Frontal cortex (tissue), 4 donors: Measurements from ENCODE around the gene LMNTD1. TPM values are rescaled to one million over a fixed set of nuclear protein-coding genes. Genes with fewer than 3 reads are reported as not detected.
A peak's percentile ranks its signal among the peaks of the same experiment; 100 is the strongest.

Experiments used
- DNase-seq, 2 donors: peaks; one replicate each; pipeline ENCODE4 v3.0.0; 2012; ENCODE audit warnings: low spot score in 2 of 2
- FAIRE-seq: peaks from 2 replicates; lab custom pipeline; 2012; peaks lifted over from hg19 to GRCh38; lab: Jason Lieb, UNC
- total RNA-seq: library from RNA; depleted of rRNA; stranded (reverse); fragments of >200 nt; gene quantifications from one replicate; pipeline ENCODE4 v1.2.3, GENCODE V29; 2014
- donor health status: control.
- donor health status: control.
- donor health status: control.

LMNTD1 gene
- total RNA-seq, 1 donor from 2014 or later: 1.2 TPM

DNA sequence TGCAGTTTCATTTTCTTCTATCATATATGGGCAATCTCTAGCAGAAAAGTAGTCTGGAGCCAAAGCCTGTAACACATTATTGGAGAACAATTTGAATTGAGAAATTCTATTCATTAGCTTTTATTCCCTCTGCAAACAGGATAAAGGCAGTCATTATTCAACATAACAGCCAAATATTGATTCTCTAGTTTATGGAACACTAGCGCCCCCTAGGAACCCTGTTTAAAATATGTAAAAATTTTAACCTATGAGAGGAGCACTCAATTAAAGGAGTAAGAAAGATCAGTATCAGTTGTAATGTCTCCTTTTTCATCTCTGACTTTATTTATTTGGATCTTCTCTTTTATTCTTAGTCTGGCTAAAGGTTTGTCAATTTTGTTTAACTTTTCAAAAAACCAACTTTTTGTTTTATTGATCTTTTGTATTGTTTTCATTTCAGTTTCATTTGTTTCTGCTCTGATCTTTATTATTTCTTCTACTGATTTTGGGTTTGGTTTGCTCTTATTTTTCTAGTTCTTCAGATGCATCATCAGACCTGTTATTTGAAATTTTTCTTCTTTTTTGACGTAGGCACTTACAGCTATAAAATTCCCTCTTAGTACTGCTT lies 4.8 kb upstream of the LMNTD1 start:
- no peak for DNase-seq
- FAIRE-seq: peak; percentile 65

DNA sequence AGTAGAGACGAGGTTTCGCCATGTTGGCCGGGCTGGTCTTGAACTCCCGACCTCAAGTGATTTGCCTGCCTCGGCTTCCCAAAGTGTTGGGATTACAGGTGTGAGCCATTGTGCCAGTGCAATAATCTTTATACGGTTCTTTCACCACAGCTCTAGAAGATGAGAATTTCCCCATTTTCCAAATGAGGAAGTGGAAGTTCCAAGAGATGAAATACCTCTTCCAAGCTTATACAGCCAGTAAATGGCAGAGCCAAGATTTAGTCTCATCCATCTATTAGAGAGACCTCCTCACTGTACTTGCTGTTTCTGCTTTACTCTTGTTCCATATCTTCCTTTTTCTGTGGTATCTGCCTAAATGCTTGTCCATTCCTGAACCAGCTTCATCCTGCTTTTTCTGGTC lies 3.1 kb upstream of the LMNTD1 start:
- FAIRE-seq: no peak
- no peak for DNase-seq

DNA sequence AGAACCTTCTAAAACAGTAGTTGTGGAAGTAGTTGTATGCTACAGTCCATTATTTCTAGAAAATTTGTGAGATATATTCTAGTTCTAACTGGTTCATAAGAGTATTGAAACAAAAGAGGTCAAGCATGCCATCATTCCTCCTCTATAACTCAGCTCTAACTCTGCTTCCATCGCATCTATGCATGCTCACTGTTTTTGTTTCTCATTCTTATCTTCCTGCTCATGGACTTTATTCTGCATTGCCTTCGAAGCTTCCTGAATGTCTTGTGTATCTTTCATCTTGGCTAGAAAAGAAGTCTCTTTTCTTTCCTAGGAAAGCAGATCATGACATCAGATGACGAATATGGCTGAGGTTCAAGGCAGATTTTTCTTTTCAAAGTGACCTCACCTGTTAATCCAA lies 402 bp downstream of the LMNTD1 start:
- no peak for FAIRE-seq
- DNase-seq: no peak

DNA sequence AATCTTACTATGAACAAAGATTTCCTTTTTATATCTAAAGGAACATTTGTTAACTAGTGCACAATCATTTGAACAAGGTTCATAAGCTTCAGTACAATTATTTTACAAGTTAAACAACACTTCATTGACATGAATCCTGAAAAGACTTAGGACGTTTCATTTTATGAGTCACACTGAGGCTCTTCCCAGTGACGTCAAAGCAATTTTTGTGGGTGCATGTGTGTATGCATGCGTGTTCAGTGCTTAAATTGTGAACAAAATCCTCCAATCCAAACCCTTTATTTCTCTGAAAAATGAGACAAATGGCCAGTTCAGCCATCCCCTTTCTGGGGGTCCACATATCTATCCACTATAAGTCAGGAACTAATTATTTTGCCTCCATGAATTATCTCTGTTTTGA lies 2.9 kb downstream of the LMNTD1 start:
- FAIRE-seq (no peak), DNase-seq (no peak)

DNA sequence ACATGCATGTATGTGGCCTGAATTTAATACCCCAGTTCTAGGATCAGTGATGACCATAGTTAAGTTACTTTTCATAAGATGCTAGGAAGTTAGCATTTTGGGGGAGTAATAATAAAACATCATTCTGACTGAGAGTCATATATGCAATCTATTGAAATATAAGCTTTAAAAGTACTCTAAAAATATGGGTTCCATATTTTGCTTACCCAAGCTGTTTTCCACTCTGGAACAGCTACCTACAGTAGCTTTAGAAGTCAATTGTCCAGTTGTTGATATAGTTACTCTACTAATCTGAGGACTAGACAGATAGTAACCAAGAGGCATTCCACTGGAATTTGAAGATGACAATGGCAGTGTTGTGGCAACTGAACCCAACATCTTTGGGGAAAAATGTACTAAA lies 4.0 kb downstream of the LMNTD1 start:
- DNase-seq (no peak), FAIRE-seq (no peak)

DNA sequence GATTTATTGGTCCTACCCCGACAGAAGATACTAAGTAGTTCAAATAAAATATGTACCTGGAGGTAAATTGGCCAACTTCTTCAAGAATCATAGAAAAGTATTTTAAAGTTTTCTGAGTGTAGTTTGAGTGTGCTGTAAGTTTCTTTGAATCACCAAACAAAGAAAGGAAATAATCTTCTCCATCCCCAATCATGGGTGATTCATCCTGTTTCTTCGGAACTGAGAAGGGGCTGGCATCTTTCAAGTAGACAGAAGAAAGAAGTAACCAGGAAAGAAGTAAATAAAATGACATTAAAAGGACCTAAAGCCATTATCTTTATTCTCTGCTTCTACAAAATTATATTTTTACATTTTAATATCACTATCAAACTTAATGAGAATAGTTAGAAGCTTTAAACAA lies 6.8 kb downstream of the LMNTD1 start:
- no peak for FAIRE-seq
- DNase-seq: no peak

DNA sequence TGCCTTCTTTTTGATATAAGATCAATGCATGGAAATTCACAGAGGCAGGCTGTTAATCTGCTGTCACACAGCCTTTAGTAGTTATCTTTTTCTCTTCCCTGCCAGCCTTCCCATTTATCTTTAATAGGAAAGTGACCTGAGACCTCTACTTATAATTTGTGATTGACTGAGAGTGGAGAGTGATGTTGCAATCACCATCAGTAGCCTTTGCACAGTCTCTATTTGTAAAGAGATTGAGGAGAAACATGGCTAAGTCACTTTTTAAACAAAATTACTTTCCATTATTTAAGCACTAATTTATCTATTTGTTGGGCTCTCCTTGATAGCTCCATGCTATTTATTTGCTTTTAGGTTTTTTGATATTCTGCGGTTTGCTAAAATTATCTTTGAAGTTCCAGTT lies 19.9 kb downstream of the LMNTD1 start:
- FAIRE-seq (no peak), DNase-seq (no peak)

DNA sequence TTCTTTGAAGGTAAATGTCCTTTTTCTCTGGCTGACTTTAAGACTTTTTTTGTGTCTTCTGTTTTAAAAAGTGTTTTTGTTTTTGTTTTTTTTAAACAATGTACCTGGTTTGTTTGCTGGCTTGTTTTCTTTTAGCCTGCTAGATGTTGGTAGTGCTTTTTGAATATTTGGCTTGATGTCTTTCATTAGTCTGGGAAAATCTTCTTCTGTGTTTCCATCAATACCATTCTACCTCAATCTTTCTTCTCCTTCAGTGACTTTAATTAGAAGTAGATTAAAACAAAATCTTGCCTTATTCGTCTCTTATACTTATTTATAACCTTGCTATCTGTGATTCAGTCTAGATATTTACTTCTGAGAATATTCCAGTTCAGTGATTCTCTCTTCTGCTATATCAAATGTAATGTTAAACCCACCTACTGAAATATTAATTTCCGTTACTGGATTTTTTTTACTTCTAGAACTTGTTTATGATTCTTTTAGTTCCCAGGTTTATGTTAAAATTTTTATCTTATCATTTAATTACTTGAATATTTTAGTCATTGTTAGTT lies 21.5 kb downstream of the LMNTD1 start:
- no peak for DNase-seq
- FAIRE-seq: no peak

DNA sequence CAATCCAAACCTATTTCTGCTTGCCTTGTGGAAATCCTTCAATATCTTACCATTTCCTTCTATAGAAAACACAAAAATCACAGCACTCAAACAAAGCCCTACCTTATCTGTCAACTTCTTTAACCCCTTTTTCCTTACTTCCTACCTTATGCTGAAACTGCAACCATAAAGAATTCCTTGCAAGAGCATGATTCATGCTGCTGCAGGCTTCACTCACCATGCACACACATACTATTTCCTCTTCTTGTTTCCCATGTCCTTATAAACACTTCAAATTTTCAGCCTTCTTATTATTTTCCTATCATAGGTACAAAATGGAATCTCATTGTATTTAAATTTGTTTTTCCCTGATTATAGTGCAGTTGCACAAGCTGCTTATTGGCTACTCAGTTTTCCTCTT lies 23.3 kb downstream of the LMNTD1 start:
- DNase-seq (no peak), FAIRE-seq (no peak)

DNA sequence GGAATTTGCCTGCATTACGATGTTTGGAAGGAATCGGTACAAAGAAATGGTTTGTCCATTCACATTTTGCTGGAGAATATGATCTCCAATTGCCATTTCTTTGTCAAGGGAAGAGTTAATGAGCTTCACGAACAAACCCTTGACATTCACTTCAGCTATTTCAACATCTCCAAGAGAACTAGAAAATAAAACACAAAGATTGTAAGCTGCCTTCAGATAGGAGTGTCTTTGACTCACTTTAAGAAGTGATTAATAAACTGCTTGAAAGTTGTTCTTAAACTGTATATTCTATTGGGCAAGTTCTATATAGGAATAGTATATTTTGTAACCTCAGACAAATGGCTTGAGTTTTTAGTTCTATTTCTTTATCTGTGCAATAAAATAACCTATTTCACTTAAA lies 26.3 kb downstream of the LMNTD1 start:
- FAIRE-seq (no peak), DNase-seq (no peak)

DNA sequence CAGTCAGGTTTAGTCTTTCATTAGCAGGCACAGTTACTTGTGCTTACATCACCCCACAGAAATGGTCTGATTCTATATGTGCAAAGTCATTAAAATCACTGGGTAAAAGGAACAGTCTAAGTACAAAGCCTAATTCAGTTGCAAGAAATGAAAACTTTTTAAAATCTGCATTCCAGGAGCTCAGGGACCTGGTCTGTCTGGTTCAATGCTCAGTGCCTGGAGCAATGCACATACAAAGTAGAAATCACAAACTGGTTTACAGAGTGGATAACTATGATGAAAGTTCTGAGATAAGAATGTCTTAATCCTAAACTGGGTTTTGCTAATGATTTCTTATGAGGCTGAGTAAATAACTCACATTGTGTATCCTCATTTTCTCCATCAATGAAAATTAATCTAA lies 28.7 kb downstream of the LMNTD1 start:
- FAIRE-seq: no peak
- DNase-seq: no peak

DNA sequence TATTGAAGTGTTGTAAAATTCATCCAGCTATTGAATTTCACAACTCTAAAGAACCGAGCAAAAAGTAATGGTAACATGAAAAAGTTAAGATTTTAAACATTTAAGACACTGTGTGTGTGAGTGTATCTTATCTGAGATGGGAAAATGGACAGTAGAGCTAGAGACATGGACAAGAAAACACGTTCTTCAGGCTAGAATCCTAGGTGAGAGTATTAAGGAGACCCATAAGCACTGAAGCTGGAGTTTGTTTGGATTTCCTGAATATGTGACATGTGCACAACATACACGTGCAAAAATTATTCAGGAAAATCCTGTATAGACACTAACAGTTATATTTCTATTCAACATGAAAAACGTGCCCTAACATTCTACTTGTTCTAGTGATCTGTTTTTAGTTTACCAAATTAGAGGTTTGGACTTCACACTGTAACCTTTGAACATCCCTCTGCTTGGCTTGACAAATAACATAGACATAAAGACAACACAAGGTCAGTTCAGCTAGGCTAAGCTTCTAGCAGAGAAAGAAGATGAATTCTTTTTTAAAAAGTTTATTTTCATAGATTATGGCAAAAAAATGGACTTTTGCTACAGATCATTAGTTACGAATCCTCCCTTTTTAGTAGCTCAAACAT lies 31.3 kb downstream of the LMNTD1 start:
- no peak for DNase-seq
- no peak for FAIRE-seq

DNA sequence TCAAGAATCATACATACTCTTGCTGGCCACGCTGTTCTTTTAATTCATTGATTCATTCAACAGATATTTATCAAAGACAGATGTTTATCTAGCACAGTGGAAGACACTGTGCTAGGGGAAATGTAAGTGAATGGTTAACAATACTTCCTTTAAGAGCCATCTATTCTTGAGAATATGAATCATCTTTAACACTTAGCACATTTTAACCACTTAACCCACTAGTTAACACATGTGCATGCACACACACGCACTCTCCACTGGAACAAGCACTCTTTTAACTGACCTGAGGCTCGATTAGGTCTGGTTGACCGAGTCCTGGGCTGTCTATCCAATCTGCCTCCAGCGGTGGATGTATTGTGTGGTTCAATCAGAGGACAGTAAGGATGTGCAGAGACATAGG lies 34.6 kb downstream of the LMNTD1 start:
- no peak for DNase-seq
- FAIRE-seq: no peak

DNA sequence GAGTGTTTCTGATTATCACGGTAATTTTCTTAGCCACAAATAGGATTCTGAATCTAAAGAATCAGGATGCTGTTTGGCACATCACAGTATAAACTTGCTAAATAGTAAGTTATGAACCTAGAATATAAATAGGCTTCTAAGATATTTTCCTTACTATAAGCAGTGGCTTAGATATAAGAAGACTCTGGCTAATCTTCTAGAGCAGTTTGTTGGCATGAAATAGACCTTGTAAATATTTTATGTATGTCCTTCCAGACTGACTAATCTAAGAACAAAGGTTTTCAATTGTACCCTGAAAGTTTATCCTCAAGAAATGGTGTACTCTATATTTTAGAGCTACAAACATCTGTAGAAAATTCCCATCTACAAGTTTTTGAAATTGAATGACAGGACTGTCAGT lies 48.3 kb downstream of the LMNTD1 start:
- DNase-seq (no peak), FAIRE-seq (no peak)

DNA sequence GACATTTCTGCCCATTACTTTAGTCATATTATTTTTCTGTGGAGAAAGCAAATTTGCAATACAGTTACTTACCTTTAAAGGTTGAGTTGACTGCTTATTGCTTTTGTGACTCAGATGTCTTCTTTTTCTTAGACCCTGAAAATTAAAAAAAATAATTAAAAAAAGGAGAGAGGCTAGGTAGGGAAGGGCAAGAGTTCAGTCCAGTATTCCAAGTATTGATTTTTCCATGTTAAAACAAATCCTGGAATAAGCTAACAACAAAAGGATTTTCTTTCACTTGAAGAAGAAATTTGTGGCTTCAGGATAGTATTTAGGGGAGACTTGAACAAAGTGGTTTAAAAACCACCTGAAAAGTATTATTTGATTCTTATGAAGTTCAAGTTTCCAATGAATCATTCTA lies 49.4 kb downstream of the LMNTD1 start:
- DNase-seq (no peak), FAIRE-seq (no peak)

DNA sequence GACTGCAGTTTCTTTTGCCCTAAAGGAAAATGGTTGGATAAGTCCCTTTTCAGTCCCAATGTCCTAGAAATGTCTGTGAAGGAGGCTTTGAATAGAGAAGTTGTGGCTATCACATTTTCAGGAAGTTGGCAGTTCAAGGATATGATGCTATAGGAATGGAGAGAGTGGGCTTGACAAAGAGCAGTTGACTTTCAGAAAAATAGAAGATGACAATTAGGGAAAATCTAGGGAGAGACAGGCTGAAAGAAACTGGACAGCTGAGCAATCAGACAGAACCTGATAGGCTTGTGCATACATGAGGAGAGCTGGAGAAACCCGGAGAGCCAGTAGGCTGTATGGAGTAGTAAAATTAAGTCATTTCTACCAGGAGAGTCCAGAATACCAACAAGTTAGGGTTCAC lies 50.5 kb downstream of the LMNTD1 start:
- DNase-seq (no peak), FAIRE-seq (no peak)

DNA sequence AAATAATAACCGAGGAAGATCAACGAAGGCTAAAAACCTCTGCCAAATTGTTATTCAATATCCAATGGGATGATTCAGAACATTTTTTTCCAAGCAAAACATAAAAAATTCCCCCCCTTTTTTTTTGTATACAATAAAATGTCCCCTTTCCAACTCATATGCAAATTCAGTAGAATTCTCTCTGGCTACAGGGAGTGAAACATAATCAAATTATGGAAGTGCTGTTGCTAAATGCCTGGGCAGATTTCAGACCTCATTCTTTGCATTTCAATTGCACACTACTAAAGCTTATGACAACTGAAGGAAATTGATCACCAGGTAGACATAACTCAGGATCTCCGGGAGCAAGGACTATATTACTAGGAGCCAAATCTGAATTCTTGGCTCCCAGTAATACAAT lies 51.0 kb downstream of the LMNTD1 start:
- DNase-seq (no peak), FAIRE-seq (no peak)

DNA sequence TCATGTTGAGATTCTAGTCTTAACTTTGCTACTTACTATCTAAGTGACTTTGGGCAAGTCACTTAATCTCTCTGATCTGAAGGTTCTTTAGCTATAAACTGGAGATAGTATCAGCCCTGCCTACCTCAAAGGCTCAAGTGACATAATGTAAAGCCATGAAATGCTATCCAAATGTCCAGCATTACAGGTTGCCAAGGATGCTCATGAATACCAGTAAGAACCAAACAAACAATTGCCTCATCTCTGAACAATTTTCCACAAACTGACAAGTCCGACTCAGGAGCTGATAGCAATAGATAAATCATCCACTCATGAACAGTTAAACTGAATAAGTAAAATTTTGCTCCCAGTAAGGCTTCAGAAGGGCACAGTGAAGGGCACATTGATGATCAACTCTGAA lies 51.5 kb downstream of the LMNTD1 start:
- no peak for FAIRE-seq
- DNase-seq: no peak

DNA sequence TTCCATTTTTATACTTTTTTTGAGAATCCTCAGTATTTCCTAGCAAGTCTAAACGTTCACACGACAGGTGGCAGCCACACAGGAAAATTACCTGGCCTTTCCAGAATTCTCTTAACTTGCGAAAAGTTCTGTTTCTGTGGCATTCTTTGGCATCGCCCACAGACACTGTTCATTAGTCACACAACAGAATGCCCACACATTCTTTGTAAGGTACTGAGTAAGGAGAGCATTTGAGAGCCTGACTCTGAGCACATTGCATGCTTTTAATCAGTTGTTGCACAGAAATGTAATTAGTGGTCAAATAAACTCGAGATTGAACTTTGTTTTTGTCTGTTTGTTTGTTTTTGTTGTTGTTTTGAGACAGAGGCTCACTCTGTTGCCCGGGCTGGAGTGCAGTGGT lies 52.4 kb downstream of the LMNTD1 start:
- FAIRE-seq (no peak), DNase-seq (no peak)

DNA sequence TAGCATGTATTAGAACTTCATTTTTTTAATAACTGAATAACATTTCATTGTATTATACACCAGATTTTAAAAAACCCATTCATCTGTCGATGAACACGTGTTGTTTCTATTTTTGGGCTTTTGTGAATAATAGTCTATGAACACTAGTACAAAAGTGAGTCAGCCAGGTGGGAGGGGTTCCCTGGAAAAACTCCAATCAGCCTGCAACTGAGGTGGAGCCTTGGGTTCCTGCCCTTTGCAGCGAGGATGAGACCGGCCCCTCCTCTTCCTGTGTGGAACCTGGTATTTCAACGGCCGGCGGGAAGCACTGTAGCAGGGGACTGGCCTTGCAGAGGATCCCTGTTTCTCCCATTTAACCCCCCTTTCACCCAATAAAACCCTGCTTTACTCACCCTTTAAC lies 56.1 kb downstream of the LMNTD1 start:
- DNase-seq: no peak
- no peak for FAIRE-seq

DNA sequence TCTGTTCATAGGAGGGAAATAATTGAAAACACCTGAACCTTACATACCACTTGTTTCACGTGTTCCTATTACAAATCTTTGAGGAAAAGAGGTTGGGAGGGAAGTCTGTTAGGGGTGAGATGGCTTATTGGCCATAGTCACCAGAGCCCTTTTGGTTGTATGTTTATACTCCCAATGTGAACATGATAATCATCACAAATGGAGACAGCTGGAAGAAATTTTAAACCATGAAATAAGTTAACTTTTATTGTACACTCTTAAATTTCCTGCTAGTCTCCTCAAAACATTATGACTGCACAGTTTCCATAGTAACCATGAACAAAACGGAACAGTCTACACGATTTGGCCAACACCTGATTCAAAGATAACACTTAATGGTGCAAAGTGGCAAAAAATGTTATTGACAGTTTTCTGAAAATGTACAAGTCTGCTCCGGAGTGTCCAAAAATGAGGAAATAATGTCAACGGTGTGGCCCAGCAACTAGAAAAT lies 56.9 kb downstream of the LMNTD1 start:
- DNase-seq (no peak), FAIRE-seq (no peak)
